Left lung (tissue), 10 donors: ENCODE results near the gene LPAR2. TPM values are rescaled to one million over a fixed set of nuclear protein-coding genes. Genes with fewer than 3 reads are reported as not detected.
A peak's percentile ranks its signal among the peaks of the same experiment; 100 is the strongest.

Experiments
- ATAC-seq: fragments of 200-7000 bp; cut with Tn5 transposase; one replicate; pipeline ENCODE4 v1.9.1; 2020; ENCODE audit warnings: moderate library complexity
- DNase-seq, 4 donors: peaks; one replicate each; pipeline ENCODE4 v3.0.0-alpha.2; 2013 to 2020
- H3K27ac ChIP-seq, 2 donors: fragments of 200-600 bp; sonication (generic) in 1 of 2; one replicate each; pipeline versions ENCODE4 v1.5.0 to v1.8.0; 2020 to 2021
- H3K27me3 ChIP-seq, 2 donors: fragments of 200-600 bp; sonication (generic) in 1 of 2; one replicate each; pipeline versions ENCODE4 v1.5.0 to v1.8.0; 2020 to 2021
- H3K36me3 ChIP-seq, 2 donors: fragments of 200-600 bp; sonication (generic) in 1 of 2; one replicate each; pipeline versions ENCODE4 v1.5.0 to v1.8.0; 2020 to 2021
- H3K4me1 ChIP-seq, 2 donors: fragments of 200-600 bp; one replicate each; pipeline ENCODE4 v1.8.0; 2021
- H3K4me3 ChIP-seq, 2 donors: fragments of 200-600 bp; sonication (generic) in 1 of 2; one replicate each; pipeline versions ENCODE4 v1.5.0 to v1.8.0; 2020 to 2021; ENCODE audit warnings: mild to moderate bottlenecking in 1 of 2
- H3K9me3 ChIP-seq, 2 donors: fragments of 200-600 bp; sonication (generic) in 1 of 2; one replicate each; pipeline versions ENCODE4 v1.5.0 to v1.8.0; 2020 to 2021
- intact Hi-C, 2 donors: fragments of 100-400 bp; cut with DNase I; formaldehyde crosslinking; loops; one replicate each; pipeline versions ENCODE4 v1.11.2 to v1.14.2; 2022
- polyA plus RNA-seq, 6 donors: library from polyadenylated mRNA; unstranded; fragments of 120-200 nt; gene quantifications; one replicate each; pipeline ENCODE4 v1.2.1, GENCODE V29; 2013; ENCODE audit not compliant: insufficient read length in 6 of 6
- total RNA-seq, 2 donors: library from RNA; stranded (reverse); fragmentation: NEBNext Ultra II Directional; extraction: Animal tissue kit (Norgen Biotek cat#: 25700); gene quantifications; one replicate each; pipeline ENCODE4 v1.2.1, GENCODE V29; 2021
- TF ChIP-seq, protein P1 (sequence below), 2 donors: fragments of 200-600 bp; sonication (generic) in 1 of 2; IDR thresholded peaks; one replicate each; pipeline versions ENCODE4 v1.5.0 to v1.8.0; 2021; ENCODE audit warnings: antibody characterized with exemption in 2 of 2
- donor health status: DM: no; HTN: yes; CAD: no.
- donor health status: DM: no; HTN: no; CAD: no.

LPAR2 gene
- total and polyA plus RNA-seq, 8 donors: 16.1 to 60.8 (median 41.6) TPM

DNA sequence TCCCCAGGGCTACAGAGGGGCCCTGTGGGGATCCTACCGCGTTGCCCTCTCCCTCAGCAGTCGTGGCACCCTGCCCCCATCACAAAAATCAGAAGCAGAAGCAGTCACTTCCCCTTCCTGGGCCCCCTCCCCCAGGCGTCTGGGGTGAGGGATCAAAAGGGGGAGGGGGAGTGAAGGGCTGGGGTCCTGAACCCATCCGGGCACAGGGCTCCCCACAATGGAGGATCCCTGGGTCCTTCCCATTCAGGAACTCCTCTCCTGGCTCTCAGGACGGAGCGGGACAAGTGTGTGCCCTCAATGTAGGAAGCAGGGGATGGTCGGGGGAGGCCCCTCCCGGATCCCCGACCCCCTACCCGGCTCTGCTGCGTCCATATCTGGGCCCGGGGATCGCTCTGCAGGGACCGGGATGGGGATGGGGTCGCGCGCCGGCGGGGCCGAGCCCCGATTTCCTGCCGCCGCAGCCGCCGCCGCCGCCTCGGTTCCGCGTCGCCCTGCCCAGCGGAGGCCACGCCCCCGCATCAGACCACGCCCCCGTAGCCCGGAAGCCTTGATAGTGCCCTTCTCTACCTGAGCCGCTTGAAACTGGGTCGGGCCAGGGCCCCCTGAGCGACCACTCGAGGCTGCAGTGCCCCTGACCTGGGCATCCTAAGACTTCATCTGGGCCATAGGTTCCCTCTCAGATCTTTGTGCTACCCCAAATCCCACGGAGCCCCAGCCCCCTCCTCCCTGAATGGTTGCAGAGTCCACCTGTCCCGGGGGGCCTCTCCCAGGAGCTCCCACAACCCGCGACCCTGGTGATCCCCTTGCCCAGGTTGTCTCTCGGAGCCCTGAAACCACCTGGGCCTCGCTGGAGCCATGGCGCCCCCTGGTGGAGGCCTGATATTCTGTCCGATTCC, 15.4 kb upstream of the LPAR2 start, which contains the start of gene GMIP:
TSS of gene GMIP (minus strand) at position 500 of the 896 bp plus-strand sequence. CDS start at position 372, 128 bp downstream.
- TF ChIP-seq, protein P1, sequence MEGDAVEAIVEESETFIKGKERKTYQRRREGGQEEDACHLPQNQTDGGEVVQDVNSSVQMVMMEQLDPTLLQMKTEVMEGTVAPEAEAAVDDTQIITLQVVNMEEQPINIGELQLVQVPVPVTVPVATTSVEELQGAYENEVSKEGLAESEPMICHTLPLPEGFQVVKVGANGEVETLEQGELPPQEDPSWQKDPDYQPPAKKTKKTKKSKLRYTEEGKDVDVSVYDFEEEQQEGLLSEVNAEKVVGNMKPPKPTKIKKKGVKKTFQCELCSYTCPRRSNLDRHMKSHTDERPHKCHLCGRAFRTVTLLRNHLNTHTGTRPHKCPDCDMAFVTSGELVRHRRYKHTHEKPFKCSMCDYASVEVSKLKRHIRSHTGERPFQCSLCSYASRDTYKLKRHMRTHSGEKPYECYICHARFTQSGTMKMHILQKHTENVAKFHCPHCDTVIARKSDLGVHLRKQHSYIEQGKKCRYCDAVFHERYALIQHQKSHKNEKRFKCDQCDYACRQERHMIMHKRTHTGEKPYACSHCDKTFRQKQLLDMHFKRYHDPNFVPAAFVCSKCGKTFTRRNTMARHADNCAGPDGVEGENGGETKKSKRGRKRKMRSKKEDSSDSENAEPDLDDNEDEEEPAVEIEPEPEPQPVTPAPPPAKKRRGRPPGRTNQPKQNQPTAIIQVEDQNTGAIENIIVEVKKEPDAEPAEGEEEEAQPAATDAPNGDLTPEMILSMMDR (IDR thresholded peaks at IDR 0.05): peak in 1 of 2 donors; percentile 80
- no peaks in the 10 kb centered on the region for H3K27me3 ChIP-seq
- ATAC-seq (peak; percentile 94), DNase-seq (peak in 3 of 4 donors; percentile 74 to 96 (median 86))
- H3K4me3 ChIP-seq: peak within 1 kb of the TSS; percentile 83 to 91
- peaks cover 0 to 35% of the 10 kb centered on the region in 2 donors for H3K4me1 ChIP-seq
- H3K9me3 ChIP-seq: no peaks in the 10 kb centered on the region
- peak within 1 kb of the TSS; percentile 79 to 92 for H3K27ac ChIP-seq
- intact Hi-C loops: no loop called here
- H3K36me3 ChIP-seq: peaks cover 0 to 76% of the 10 kb centered on the region in 2 donors

DNA sequence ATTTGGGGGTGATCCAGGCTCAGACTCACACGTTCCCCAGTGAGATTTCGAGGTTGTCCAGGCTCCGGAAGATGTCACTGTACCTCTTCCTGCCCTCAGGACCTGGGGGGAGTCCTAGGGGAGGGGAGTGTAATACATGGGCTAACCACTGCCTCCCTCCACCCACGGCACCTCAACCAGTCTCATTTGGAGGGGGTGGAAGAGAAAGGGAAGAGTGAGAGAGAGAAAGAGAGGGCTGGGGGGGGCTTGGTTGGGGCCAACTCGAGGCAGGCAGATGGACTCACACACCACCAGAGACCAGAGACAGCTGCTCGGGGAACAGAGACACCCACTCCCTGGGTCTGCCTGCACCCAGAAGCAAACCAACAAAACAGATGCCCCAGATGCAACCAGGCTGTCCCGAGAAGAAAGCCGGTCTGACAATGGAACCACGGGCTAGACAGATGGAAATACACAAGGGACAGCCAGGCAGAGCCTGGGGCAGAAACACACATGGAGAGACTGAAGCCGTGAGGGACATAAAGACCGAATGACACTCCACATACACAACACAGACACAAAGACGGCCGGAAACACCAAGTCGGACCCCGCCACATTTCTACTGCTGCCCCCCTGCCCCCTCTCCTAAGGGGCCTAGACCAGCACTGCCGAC, 14.6 kb upstream of the LPAR2 start:
- no peaks in the 10 kb centered on the region for H3K27me3 ChIP-seq
- H3K36me3 ChIP-seq: peaks cover 0 to 76% of the 10 kb centered on the region in 2 donors
- TF ChIP-seq, protein P1 (IDR thresholded peaks at IDR 0.05): no peak
- peak overlapping the region; percentile 79 to 92 for H3K27ac ChIP-seq
- peak; percentile 4 for ATAC-seq
- no peak for DNase-seq
- peaks cover 0 to 35% of the 10 kb centered on the region in 2 donors for H3K4me1 ChIP-seq
- no peaks in the 10 kb centered on the region for H3K9me3 ChIP-seq
- intact Hi-C loops: no loop called here
- H3K4me3 ChIP-seq: peak overlapping the region; percentile 83 to 91

DNA sequence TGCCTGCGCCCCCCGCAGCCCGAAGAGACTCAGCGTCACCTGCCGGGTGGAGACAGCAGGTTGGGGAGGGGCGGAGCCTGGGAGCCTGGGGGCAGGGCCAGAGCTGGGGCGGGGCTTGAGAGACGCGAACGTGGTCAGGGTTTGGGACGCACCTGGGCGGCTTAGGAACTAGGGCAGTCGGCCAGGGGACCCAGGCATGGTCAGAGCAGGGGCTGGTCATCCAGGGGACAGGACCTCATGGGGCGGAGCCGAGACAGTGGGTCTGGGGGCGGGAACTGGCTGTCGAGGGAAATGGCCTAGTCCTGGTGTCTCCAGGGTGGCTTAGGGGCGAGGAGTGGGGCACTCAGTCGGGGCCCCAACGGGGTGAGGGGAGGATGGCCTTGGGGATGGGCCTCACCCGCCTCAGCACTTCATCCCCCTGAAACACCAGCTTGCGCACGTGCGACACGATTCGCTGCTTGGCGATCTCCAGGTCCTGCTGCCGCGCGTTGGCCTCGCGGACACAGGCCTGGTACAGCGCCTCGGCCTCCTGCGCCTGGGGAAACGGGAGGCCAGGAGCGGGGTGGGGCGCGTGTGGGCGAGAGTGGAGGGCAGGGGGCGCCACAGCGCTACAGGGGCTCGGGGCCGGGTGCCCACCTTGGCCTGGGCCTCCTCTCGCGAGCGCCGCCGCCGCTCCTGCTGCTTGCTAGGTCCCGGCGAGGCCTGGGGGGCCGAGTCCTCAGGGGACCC, 9.7 kb upstream of the LPAR2 start:
- Histone ChIP-seq H3K4me1 (peaks cover 0 to 27% of the 10 kb centered on the region in 2 donors), H3K27ac (no peak overlapping the region), H3K9me3 (no peaks in the 10 kb centered on the region), H3K36me3 (peaks cover 0 to 90% of the 10 kb centered on the region in 2 donors), H3K27me3 (no peaks in the 10 kb centered on the region), H3K4me3 (no peak overlapping the region)
- ATAC-seq: peak; percentile 76
- TF ChIP-seq, protein P1 (IDR thresholded peaks at IDR 0.05): no peak
- intact Hi-C loops: no loop called here
- peak in 2 of 4 donors; percentile 27 to 85 for DNase-seq

DNA sequence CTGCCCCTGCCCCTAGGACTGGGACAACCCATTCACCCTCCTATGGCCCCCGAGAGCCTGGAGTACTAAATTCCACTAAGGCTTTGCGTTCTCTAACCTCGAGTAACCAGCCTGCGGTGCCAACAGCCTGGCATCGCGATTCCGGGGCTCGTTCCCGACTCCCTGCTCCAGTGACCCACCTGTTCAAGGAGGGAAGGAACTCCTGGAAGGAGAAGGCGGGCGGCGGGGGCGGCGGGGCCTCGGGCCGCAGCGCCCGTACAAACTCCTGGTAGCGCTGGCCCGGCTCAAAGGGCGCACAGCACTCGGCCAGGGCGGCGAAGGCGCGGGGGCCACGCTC, 9.1 kb upstream of the LPAR2 start:
- DNase-seq (no peak), ATAC-seq (no peak)
- Histone ChIP-seq H3K4me3 (no peak overlapping the region), H3K27ac (no peak overlapping the region), H3K27me3 (no peaks in the 10 kb centered on the region), H3K4me1 (peaks cover 0 to 25% of the 10 kb centered on the region in 2 donors), H3K9me3 (no peaks in the 10 kb centered on the region), H3K36me3 (peaks cover 0 to 96% of the 10 kb centered on the region in 2 donors)
- TF ChIP-seq, protein P1 (IDR thresholded peaks at IDR 0.05): no peak
- intact Hi-C loops: no loop called here
